ENCODE data around the gene CDKAL1.
"Not testable (repeated sequence)": the region's sequence is repeated elsewhere in the genome, so short reads cannot be mapped to it uniquely, and the experiment has no call there.

CDKAL1 gene

DNA sequence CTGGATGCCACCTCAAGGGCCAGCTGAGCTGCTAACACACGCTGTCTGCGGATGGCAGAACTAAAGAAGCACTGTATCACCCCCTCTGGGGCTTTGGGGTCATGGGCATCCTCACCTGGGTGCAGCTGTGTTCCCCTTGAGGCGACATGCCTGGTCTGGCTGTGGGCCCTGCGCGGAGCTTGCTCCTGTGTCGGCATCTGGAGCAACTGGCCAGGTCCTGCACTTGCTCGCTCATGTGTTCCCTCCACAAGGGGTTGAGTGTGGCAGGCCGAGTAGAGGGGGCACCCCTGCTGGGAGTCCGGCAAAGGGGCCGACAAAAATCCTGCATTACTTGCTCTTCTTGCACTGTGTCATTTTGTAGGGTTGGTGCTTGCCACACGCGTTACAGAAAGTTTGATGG is 189.0 kb downstream of the CDKAL1 start:
- Histone ChIP-seq H3K4me3 (ENCODE audit: low read depth, low read length) (no peak overlapping the region), H3K9me3 (no peaks in the 10 kb centered on the region), H3K36me3 (no peaks in the 10 kb centered on the region), H3K4me1 (no peaks in the 10 kb centered on the region), H3K27me3 (no peaks in the 10 kb centered on the region)
- TF ChIP-seq, protein P1, sequence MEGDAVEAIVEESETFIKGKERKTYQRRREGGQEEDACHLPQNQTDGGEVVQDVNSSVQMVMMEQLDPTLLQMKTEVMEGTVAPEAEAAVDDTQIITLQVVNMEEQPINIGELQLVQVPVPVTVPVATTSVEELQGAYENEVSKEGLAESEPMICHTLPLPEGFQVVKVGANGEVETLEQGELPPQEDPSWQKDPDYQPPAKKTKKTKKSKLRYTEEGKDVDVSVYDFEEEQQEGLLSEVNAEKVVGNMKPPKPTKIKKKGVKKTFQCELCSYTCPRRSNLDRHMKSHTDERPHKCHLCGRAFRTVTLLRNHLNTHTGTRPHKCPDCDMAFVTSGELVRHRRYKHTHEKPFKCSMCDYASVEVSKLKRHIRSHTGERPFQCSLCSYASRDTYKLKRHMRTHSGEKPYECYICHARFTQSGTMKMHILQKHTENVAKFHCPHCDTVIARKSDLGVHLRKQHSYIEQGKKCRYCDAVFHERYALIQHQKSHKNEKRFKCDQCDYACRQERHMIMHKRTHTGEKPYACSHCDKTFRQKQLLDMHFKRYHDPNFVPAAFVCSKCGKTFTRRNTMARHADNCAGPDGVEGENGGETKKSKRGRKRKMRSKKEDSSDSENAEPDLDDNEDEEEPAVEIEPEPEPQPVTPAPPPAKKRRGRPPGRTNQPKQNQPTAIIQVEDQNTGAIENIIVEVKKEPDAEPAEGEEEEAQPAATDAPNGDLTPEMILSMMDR (IDR thresholded peaks at IDR 0.05; ENCODE audit: low read depth, low read length) = no peak
- DNase-seq = no peak

DNA sequence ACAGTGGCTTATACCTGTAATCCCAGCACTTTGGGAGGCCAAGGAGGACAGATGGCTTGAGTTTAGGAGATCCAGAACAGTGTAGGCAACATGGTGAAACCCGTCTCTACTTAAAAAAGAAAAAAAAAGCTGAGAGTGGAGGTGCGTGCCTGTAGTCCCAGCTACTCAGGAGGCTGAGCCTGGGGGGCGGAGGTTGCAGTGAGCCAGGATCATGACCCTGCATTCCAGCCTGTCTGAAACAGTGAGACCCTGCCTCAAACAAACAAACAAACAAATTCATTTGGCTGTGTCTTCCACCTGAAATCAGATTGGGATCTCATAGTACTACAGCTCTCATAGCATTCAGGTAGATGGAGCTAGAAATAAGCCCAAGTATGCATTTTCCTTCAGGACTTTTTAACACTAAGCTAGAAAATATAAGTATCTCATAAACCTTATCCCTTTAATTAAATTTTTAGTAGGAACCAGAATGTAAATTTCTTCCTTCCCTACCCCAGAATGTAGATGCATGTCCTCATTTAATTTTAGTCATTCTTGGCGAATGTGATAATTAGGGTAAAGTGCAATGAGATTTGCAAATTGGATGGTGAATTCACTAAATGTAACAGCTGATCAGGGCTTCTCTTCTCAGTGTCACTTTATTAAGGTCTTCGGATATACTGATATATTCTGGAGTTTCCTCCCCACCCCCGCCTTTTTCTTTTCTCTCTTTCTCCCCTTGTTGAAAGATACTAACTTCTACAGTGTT is 190.4 kb downstream of the CDKAL1 start:
- TF ChIP-seq, protein P1 (IDR thresholded peaks at IDR 0.05; ENCODE audit: low read depth, low read length) = no peak
- Histone ChIP-seq H3K4me3 (ENCODE audit: low read depth, low read length) (no peak overlapping the region), H3K27me3 (no peaks in the 10 kb centered on the region), H3K4me1 (no peaks in the 10 kb centered on the region), H3K9me3 (no peaks in the 10 kb centered on the region), H3K36me3 (no peaks in the 10 kb centered on the region)
- no peak for DNase-seq

DNA sequence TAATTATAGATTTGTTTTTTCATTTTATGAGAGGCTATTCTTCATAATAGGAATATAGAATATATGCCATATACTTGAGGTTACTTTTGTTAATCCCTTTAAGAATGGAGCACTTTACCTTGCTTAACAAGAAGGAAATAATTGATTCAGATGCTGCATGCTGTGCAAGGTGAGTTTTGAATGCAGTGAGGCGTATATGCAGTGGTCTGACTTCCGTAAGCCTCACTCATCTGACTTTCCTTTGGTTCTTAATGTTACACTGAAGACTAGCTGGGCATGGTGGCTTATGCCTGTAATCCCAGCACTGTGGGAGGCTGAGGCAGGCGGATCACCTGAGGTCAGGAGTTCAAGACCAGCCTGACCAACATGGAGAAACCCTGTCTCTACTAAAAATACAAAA is 191.0 kb downstream of the CDKAL1 start:
- not testable (repeated sequence) for H3K36me3 ChIP-seq; H3K27me3 ChIP-seq; H3K4me1 ChIP-seq; DNase-seq; H3K4me3 ChIP-seq (ENCODE audit: low read depth, low read length); H3K9me3 ChIP-seq

DNA sequence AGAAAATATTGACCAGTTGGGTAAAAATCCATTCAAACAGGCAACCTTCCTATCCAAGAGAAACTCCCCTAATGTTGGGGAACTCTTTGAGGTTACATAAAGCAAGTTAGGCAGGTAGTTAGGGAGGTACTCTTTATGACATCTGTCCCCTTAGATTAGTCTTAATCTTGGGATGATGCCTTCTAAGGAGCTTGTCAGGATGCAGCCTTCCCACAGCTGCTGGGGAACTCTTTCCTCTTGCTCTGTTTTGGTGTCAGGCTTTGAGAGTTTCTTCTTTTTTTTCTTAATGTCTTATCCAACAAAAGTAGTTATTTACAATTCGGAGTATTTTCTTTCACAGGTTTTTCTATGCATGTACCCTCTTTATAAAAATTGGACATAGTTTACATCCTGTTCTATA is 194.8 kb downstream of the CDKAL1 start:
- H3K36me3 ChIP-seq = no peaks in the 10 kb centered on the region
- no peaks in the 10 kb centered on the region for H3K9me3 ChIP-seq
- H3K4me3 ChIP-seq (ENCODE audit: low read depth, low read length) = no peak overlapping the region
- DNase-seq = no peak
- TF ChIP-seq, protein P1 (IDR thresholded peaks at IDR 0.05; ENCODE audit: low read depth, low read length) = no peak
- H3K27me3 ChIP-seq = no peaks in the 10 kb centered on the region
- no peaks in the 10 kb centered on the region for H3K4me1 ChIP-seq

DNA sequence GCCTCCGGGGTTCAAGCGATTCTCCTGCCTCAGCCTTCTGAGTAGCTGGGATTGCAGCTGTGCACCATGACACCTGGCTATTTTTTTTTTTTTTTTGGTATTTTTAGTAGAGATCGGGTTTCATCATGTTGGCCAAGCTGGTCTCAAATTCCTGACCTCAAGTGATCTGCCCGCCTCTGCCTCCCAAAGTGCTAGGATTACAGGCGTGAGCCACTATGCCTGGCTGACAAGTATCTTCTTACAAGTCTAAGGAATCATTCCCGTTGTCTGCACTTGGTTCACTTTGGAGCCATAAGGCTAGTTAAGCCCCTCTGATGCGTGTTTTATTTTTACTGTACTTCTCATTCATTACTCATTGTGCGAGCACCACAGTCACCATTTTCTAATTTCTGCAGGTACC is 198.1 kb downstream of the CDKAL1 start:
- not testable (repeated sequence) for H3K4me3 ChIP-seq (ENCODE audit: low read depth, low read length); H3K36me3 ChIP-seq; H3K27me3 ChIP-seq; H3K4me1 ChIP-seq; DNase-seq; H3K9me3 ChIP-seq

DNA sequence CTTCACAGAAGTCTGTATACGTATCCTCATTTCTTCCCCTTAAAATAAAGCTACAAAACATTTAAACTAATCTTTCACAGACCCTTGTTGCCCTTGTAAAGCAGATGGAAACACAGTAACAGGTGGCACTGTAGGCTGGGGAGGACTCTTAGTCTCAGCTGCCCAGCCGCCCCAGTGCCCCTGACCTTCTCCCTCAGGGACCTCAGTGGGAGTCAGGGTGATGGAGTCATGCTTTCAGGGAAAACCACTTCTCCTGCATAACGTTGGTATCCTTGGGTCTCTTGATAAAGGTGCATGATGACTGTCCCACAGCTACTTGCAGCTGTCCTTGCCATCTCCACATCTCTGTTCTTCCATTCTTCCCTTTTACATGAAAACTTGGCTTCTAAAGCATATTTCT is 198.6 kb downstream of the CDKAL1 start:
- Histone ChIP-seq H3K4me1 (no peaks in the 10 kb centered on the region), H3K27me3 (no peaks in the 10 kb centered on the region), H3K4me3 (ENCODE audit: low read depth, low read length) (no peak overlapping the region), H3K9me3 (no peaks in the 10 kb centered on the region), H3K36me3 (no peaks in the 10 kb centered on the region)
- no peak for DNase-seq
- TF ChIP-seq, protein P1 (IDR thresholded peaks at IDR 0.05; ENCODE audit: low read depth, low read length) = no peak

DNA sequence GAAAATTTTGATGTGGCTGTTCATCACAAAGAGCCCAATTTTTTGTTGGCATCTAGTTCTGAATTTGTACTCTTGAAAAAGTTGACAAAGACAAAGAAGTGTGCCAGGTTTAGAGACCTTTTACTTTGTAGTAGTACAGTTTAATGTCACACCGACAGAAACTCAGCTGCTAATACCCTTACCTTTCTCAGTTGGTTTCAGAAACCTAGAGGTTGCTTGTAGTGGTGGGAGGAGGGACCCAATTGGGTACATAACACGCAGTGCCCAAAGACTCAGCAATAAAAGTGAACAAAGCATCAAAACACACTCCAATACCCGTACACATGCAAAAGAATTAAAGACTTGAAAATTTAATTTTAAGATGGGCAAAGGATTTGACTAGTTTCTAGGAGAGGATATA is 203.7 kb downstream of the CDKAL1 start:
- H3K4me3 ChIP-seq (ENCODE audit: low read depth, low read length) = no peak overlapping the region
- H3K4me1 ChIP-seq = no peaks in the 10 kb centered on the region
- no peaks in the 10 kb centered on the region for H3K36me3 ChIP-seq
- TF ChIP-seq, protein P1 (IDR thresholded peaks at IDR 0.05; ENCODE audit: low read depth, low read length) = no peak
- H3K9me3 ChIP-seq = no peaks in the 10 kb centered on the region
- no peaks in the 10 kb centered on the region for H3K27me3 ChIP-seq
- no peak for DNase-seq

Measured in BE2C (cell line).